Osteocyte (in vitro differentiated cells): ENCODE data around the gene RNF121. TPM values are rescaled to one million over a fixed set of nuclear protein-coding genes. Genes with fewer than 3 reads are reported as not detected.
"Not testable (repeated sequence)": the region's sequence is repeated elsewhere in the genome, so short reads cannot be mapped to it uniquely, and the experiment has no call there.

Experiments used
- DNase-seq: peaks from one replicate; pipeline ENCODE4 v3.0.0; 2021; ENCODE audit warnings: mixed read lengths; ENCODE audit not compliant: unreplicated experiment; ENCODE audit errors: extremely low spot score
- H3K27ac Mint-ChIP-seq: one replicate; pipeline ENCODE4 v1.8.0; 2021; ENCODE audit warnings: mild to moderate bottlenecking, mixed read lengths; ENCODE audit not compliant: unreplicated experiment
- H3K27me3 Mint-ChIP-seq: one replicate; pipeline ENCODE4 v1.8.0; 2021; ENCODE audit warnings: mixed read lengths; ENCODE audit not compliant: unreplicated experiment
- H3K36me3 Mint-ChIP-seq: one replicate; pipeline ENCODE4 v1.8.0; 2021; ENCODE audit warnings: mixed read lengths; ENCODE audit not compliant: unreplicated experiment
- H3K4me1 Mint-ChIP-seq: one replicate; pipeline ENCODE4 v1.8.0; 2021; ENCODE audit warnings: mixed read lengths; ENCODE audit not compliant: unreplicated experiment
- H3K4me3 Mint-ChIP-seq: one replicate; pipeline ENCODE4 v1.8.0; 2021; ENCODE audit warnings: mild to moderate bottlenecking, moderate library complexity, mixed read lengths; ENCODE audit not compliant: unreplicated experiment
- H3K9me3 Mint-ChIP-seq: one replicate; pipeline ENCODE4 v1.8.0; 2021; ENCODE audit warnings: mixed read lengths; ENCODE audit not compliant: unreplicated experiment
- CTCF ChIP-seq: fragments of 200-600 bp; sonication (generic); IDR thresholded peaks from 2 replicates; pipeline ENCODE4 v1.5.0; 2021; ENCODE audit warnings: antibody characterized with exemption, mild to moderate bottlenecking, moderate library complexity
- total RNA-seq: library from RNA; stranded (reverse); gene quantifications from 2 replicates; pipeline ENCODE4 v1.2.1, GENCODE V29; 2021

The RNF121 gene
- total RNA-seq, 1 donor from 2014 or later, result 44.9 TPM

GRCh38 chr11:71908218-71908617 lies 20.6 kb upstream of the RNF121 start:
- DNase-seq, result no peak
- no peak overlapping the region for H3K27ac Mint-ChIP-seq
- no peak for TF ChIP-seq CTCF
- H3K27me3 Mint-ChIP-seq, result no peaks in the 10 kb centered on the region
- no peak overlapping the region for H3K4me3 Mint-ChIP-seq
- H3K36me3 Mint-ChIP-seq, result peaks cover 27% of the 10 kb centered on the region
- H3K9me3 Mint-ChIP-seq, result no peaks in the 10 kb centered on the region
- no peaks in the 10 kb centered on the region for H3K4me1 Mint-ChIP-seq

- H3K9me3 Mint-ChIP-seq, H3K27ac Mint-ChIP-seq, H3K4me3 Mint-ChIP-seq, DNase-seq, H3K4me1 Mint-ChIP-seq, H3K27me3 Mint-ChIP-seq: not testable (repeated sequence)
- peaks cover 40% of the 10 kb centered on the region for H3K36me3 Mint-ChIP-seq
Measured at GRCh38 chr11:71910775-71911174, 18.1 kb upstream of the RNF121 start.

DNA sequence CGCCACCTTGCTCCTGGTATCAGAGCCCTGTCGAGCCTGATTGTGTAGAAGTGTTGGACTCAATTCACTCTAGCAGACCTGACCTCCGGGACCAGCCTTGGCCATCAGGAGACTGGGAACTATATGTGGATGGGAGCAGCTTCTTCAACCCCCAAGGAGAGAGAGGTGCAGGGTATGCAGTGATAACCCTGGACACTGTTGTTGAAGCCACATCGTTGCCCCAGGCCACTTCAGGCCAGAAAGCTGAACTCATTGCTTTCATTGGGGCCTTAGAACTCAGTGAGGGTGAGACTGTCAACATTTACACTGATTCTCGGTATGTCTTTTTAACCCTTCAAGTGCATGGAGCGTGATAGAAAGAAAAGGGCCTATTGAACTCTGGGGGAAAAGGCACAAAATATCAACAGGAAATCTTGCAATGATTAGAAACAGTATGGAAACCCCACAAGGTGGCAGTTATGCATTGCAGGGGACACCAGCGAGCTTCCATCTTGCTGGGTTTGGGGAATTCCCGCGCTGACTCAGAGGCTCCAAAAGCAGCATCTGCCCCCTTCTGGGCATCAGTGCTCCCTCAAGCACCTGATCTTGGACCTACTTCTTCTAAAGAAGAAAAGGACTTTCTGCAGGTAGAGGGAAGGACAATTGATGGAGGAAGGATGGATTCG lies 17.4 kb upstream of the RNF121 start:
- H3K36me3 Mint-ChIP-seq, result peaks cover 42% of the 10 kb centered on the region
- DNase-seq, H3K4me1 Mint-ChIP-seq, H3K27ac Mint-ChIP-seq, H3K4me3 Mint-ChIP-seq, H3K27me3 Mint-ChIP-seq, H3K9me3 Mint-ChIP-seq: not testable (repeated sequence)

- not testable (repeated sequence) for H3K27me3 Mint-ChIP-seq, H3K4me3 Mint-ChIP-seq, H3K9me3 Mint-ChIP-seq, H3K4me1 Mint-ChIP-seq, H3K27ac Mint-ChIP-seq, DNase-seq
- H3K36me3 Mint-ChIP-seq, result peaks cover 44% of the 10 kb centered on the region
Measured at GRCh38 chr11:71911986-71912340, 16.9 kb upstream of the RNF121 start.

DNA sequence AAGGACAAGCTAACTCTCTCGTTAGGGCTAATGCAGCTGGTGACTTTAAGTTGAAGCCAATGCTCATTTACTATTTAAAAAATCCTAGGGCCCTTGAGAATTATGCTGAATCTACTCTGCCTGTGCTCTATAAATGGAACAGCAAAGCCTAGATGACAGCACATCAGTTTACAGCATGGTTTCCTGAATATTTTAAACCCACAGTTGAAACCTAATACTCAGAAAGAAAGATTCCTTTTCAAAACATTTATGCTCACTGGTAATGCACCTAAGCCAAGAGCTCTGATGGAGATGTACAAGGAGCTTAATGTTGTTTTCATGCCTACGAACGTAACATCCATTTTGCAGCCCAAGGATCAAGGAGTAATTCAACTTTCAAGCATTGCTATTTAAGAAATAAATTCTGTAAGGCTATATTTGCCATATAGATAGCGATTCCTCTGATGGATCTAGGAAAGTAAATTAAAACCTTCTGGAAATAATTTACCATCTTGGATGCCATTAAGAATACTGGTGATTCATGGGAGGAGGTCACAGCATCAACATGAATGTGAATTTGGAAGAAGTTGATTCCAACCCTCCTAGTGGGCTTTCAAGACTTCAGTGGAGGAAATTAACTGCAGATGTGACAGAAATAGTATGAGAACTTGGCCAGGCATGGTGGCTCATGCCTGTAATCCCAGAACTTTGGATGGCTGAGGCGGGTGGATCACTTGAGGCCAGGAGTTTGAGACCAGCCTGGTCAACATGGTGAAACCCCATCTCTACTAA lies 14.9 kb upstream of the RNF121 start:
- H3K9me3 Mint-ChIP-seq, result no peaks in the 10 kb centered on the region
- no peaks in the 10 kb centered on the region for H3K27me3 Mint-ChIP-seq
- TF ChIP-seq CTCF, result no peak
- peaks cover 3% of the 10 kb centered on the region for H3K4me1 Mint-ChIP-seq
- DNase-seq, result no peak
- no peak overlapping the region for H3K27ac Mint-ChIP-seq
- H3K36me3 Mint-ChIP-seq, result peaks cover 50% of the 10 kb centered on the region
- no peak overlapping the region for H3K4me3 Mint-ChIP-seq

DNA sequence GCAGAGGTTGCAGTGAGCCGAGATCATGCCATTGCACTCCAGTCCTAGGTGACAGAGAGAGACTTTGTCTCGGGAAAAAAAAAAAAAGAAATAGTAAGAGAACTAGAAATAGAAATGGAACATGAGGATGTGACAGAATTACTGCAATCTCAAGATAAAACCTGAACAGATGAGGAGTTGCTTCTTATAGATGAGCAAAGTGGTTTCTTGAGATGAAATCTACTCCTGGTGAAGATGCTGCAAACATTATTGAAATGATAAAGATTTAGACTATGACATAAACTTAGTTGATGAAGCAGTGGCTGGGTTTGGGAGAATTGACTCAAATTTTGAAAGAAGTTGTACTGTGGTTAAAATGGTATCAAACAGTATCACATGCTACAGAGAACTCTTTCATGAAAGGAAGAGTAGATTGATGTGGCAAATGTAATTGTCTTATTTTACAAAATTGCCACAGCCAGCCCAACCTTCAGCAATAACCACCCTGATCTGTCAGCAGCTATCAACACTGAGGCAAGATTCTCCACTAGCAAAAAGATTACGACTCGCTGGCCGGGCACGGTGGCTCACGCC lies 14.1 kb upstream of the RNF121 start:
- H3K4me3 Mint-ChIP-seq, result no peak overlapping the region
- no peak for TF ChIP-seq CTCF
- no peak for DNase-seq
- H3K9me3 Mint-ChIP-seq, result no peaks in the 10 kb centered on the region
- peaks cover 3% of the 10 kb centered on the region for H3K4me1 Mint-ChIP-seq
- no peaks in the 10 kb centered on the region for H3K27me3 Mint-ChIP-seq
- H3K36me3 Mint-ChIP-seq, result peaks cover 50% of the 10 kb centered on the region
- no peak overlapping the region for H3K27ac Mint-ChIP-seq
